SIG-M5 treated with dmso at 0.1 percent for 504 hours (cell line): ENCODE results near the gene DOCK1.
A peak's percentile ranks its signal among the peaks of the same experiment; 100 is the strongest.

Experiments used
- DNase-seq: peaks from one replicate; lab custom pipeline; 2025; ENCODE audit not compliant: unreplicated experiment; lab: John Stamatoyannopoulos, UW

Gene DOCK1

DNA sequence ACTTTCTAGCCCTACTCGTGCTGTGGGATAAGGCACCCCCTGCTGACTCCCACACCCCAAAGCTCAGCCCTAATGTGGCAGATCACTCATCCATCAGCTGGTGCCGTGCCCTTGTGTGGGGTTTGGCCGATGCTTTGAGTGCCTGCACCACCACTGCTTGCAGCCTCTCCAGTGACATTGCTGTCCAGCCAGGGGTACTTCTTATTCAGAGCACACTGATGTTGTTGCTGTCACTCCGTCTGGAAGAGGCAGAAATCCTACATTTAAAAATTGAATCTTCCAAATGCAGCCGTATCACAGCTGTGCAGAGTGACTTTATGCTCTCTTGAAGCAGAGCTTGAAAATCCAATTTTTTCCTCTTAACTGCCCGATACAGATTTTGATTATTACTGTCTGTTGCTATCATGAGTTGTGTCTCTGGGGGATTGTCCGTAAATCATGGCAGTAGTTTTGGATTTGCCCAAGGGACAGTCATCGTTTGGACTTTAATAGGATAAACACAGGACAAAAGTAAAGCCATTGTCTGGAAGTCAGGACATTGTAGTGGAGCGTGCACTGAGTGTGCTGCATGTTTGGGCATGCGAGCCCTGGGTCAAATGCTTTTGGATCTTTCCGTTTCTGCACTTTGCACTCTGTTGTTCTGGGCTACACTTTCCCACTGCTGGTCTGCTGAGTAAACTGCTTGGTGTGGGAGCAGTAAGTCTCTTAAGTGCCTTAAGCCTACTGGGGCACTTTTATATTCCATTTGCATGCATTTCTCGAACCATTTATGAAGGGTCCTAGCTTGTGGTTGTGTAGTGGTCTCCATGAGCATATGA lies 128.2 kb downstream of the DOCK1 start:
- no peak for DNase-seq

DNA sequence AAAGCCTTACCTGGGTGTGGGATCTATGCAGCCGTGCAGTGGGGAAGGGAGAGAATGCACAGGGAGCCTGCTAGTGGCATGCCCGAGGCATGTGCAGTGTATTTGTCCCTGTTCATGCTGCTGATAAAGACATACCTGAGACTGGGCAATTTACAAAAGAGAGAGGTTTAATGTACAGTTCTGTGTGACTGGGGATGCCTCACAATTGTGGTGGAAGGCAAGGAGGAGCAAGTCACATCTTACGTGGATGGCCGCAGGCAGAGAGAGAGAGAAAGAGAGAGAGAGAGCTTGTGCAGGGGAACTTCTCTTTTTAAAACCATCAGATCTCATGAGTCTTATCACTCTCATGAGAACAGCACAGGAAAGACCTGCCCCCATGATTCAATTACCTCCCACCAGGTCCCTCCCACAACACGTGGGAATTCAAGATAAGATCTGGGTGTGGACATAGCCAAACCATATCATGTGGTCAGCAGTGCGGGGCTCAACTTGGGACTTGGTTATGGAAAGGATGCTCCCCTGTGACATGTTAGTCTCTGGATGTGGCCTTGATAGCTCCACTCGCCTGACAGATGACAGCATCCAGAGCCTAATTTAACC lies 128.9 kb downstream of the DOCK1 start:
- DNase-seq: no peak

- DNase-seq: no peak
Observed at GRCh38 chr10:127034790-127035189, 129.6 kb downstream of the DOCK1 start.

- no peak for DNase-seq
Observed at GRCh38 chr10:127035827-127036226, 130.6 kb downstream of the DOCK1 start.

- no peak for DNase-seq
Observed at GRCh38 chr10:127036987-127037386, 131.8 kb downstream of the DOCK1 start.

DNA sequence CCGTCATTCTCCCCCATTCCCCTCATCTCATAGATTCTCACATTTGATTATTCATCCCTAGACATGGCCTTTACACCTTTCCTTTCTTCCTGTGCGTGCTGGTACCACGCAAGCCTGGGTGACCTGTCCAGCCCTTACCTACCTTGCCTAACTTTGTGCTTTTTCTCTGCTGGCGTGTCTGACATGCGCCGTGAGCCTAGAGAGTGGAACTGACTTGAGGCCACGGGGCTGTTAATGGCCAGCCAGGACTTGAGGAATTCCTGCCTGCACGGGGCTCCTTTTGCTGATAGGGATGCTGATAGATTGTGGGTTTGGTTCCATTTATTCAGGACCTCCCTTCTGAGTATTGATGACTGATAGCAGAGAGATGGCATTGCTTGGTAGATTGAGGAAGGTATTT lies 134.2 kb downstream of the DOCK1 start:
- no peak for DNase-seq

- DNase-seq: no peak
Observed at GRCh38 chr10:127040756-127041155, 135.5 kb downstream of the DOCK1 start.

- DNase-seq: no peak
Observed at GRCh38 chr10:127041552-127041951, 136.3 kb downstream of the DOCK1 start.

GRCh38 chr10:127043301-127043700 lies 138.1 kb downstream of the DOCK1 start:
- no peak for DNase-seq

GRCh38 chr10:127044186-127044585 lies 139.0 kb downstream of the DOCK1 start:
- peak; percentile 11 for DNase-seq

DNA sequence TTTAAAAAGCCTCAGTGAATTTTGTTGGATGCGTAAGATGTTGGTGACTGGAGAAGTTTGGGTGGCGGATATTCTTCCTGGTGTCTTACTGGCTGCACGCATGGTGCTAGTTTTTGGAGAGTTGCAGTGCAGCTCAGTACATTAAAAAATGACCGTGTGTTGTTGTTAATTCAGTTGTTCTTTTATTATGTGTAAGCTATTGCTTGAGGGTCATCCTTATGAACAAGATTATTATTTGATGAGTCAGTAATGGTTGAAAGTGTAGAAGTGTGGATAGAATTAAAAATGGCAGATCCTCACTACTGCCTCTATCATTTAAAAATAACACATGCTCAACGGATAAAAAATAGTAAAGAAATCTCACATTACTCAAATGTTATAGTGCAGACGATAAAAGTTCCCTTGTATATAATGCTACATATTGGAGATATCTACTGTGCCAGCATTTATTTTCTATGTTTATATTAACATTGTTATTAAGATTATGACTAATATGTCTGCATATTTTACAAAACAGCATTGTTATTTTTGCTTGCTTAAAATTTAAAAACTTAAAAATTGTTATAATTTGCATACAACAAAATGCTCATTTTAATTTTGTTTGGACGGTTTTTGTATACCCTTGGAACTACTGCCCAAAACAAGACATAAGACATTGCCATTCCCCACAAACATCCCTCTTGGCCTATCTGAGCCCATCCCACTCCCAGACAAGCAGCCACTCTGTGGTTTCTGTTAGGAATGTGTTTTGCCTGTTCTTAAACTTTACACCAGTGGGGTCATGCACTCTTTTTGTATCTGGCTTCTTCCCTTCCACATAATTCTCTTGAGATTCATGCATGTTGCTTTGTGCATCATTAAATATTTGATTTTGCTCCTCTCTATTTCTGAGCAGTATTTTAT lies 142.0 kb downstream of the DOCK1 start:
- no peak for DNase-seq

DNA sequence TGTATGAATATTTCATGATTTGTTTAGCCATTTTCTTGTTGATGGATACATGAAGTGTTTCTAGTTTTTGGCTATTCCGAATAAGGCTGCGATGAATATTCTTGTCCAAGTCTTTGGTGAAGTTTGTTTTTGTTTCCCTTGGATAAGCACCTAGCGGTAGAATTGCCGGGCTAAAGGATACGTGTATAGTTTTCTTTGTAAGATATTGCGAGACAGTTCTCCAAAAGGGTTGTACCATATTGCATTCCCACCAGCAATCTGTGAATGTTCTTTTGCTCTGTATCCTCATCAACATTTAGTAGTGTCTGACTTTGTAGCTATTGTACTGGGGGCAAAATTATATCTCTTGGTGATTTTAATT lies 142.6 kb downstream of the DOCK1 start:
- DNase-seq: no peak

DNA sequence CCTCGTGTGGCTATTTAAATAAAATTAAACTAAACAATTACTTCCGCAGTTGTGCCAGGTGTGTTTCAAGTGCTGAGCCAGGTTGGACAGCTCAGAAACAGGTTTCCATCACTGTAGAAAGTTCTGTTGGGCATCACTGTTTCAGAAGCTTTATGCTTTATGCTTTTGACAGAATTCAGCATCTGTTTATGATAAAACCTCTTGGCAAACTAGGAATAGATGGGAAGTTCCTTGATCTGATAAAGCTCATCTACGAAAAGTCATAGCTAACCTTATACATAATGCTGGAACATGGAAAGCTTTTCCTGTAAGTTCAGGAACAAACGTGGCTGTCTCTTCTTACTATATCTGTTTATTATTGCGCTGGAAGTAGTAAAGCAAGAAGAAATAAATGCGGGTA lies 143.4 kb downstream of the DOCK1 start:
- no peak for DNase-seq

DNA sequence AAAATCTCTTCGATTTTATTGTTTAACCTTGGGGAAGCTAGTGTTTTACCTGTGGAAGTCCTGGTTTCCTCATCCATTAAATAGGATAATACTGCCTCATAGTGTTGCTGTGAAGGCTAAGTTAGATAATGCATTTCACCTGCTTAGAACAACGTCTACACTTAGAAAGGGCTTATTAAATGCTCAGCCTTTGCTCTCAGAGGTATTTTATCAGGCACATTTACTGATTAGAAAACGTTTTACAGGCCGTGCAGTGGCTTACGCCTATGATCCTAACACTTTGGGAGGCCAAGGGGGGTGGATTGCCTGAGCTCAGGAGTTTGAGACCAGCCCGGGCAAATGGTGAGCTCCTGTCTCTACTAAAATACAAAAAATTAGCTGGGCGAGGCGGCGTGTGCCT lies 146.8 kb downstream of the DOCK1 start:
- DNase-seq: no peak

DNA sequence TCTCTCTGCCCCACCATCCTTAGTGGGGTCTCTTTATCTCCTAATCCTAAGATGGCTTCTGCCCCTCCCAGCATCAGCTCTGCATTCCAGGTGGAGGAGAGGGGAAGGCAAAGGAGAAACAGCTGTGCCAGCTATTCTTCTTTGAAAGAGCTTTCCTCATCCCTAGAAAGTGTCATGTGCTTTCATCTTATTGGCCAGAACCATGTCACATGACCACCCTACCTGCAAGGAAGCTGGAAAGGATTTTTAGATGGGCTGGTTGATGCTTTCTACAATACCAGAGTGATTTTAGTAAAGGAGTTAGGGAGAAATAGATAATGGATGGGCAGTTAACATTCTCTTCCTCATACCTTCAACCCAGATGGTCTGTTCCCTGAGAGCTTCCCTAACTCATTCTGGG lies 150.0 kb downstream of the DOCK1 start:
- no peak for DNase-seq

DNA sequence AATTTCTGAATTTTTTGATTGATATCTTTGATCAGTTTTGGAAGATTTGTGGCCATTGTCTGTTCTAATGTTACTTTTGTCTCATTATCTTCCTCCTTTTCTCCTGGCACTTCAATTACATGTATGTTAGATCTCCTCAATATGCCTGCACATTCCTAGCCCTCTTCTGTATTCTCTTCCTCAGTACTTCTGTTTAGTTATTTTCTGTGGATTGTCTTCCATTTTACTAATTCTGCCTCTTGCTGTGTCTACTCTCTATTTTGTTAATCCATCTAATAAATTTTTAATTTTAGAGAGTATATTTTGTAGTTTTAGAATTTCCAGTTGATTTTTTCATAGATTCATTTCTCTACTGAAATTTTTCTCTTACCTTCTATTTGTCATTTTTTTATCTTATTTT lies 154.1 kb downstream of the DOCK1 start:
- DNase-seq: no peak

DNA sequence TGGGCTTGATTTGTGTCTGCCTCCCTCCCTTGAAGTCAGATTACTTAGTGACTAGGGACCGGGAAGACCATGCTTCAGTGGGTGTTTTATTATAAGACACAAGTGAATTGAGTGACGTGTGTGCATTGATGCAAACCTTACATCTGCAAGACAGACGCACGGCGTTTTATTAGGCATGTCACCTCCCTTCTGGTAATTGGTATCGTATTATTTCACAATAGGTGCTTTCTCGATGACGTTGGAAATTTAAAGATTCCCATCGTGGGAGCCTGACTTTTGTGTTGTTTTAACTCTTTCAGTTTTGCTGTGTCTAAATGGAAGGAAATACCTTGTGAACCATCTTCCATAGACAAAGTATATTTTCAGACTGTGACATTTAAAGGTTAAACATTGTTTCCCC lies 158.5 kb downstream of the DOCK1 start:
- DNase-seq: no peak

GRCh38 chr10:127064474-127064873 lies 159.2 kb downstream of the DOCK1 start:
- no peak for DNase-seq

DNA sequence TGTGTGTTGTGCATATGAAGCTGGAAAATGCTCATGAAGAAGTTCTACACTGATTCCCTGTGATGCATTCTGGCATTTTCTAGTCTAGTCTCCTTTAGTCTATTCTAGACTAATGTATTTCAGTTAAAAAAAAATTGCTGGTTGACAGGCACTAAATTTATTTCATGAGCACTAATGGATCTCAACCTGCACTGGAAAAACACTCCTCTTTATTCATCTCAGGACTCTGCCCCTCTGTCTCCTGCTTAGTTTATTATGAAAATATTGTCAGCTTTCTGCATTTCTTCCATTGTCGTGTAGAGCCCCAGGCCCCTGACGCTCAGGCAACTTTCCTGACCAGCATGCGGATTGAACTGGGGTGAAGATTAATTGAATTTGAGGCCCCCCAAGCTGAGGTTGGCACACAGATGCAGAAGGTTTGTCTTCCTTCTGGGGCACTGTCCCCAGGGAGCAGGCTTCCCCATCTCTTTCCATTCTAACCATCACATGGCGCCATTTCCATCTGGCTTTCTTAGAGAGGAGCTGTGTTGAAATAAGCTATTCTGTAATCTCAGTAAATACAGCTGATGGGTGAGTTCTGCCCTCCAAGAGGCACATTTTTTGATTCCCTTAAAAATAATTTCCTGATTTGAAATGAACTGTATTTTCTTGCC lies 162.4 kb downstream of the DOCK1 start:
- no peak for DNase-seq

DNA sequence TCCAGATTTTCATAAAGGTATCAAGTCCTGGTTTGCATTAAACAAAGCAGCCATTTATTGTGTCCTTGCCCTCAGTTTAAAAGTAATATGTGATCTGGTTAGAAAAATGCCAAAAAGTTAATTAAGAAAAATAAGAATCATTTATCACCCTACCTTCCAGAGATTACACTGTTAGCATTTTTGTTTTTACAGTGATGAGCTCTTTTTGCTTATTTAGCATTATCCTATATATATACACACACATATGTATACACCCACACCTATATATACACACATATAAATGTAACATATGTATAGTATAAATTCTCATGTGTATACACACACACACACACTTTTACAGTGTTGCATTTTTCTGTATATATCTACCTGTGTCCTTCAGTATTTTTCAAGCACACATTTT lies 163.3 kb downstream of the DOCK1 start:
- DNase-seq: no peak

GRCh38 chr10:127069436-127069835 lies 164.2 kb downstream of the DOCK1 start:
- no peak for DNase-seq
